ENCODE results near the gene LRRK2.
A peak's percentile ranks its signal among the peaks of the same experiment; 100 is the strongest.
"Not testable (repeated sequence)": the region's sequence is repeated elsewhere in the genome, so short reads cannot be mapped to it uniquely, and the experiment has no call there.

The LRRK2 gene

DNA sequence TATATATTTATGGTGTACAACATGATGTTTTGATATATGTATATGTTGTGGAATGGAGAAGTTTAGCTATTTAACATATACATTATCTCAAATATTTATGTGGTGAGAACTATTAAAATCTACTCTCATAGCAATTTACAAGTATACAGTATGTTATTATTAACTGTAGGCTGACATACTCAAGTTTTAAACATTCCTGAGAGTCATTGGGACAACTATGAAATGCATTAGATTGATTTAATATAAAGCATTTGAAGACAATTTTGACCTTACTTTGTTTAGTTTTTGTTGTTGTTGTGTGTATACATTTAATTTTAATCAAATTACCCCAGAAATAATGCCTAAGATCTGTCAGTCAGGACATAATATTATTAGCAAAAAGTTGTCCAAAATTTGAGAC is 99.5 kb downstream of the LRRK2 start:
- DNase-seq = no peak

DNA sequence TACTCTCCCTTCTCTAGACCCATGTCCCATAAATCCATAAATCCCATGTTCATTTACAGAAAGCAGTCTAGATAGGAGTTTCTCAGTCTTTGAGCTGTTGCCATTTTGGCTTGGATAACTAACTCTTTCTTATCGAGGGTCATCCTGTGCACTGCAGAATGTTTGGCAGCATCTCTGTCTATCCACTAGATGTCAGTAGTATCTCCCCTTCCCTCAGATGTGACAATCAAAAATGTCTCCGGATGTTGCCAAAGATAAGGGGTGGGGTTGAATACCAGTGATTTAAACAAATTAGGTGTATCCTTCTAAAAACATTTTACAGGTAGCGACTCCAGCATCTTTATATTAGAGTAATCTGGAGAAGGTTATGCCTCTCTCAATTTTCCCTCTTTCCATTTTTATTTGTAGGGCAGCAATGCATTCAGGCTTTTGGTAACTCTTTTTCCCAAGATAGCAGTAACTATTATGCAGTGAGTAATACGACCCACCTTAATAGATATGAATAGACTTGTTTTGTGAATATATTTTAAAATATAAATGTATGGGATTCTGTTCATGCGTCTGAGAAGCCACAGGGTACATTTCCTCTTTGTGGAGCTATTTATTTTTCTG is 100.7 kb downstream of the LRRK2 start:
- peak; percentile 70 for DNase-seq

GRCh38 chr12:40327535-40327934 is 102.7 kb downstream of the LRRK2 start:
- no peak for DNase-seq

DNA sequence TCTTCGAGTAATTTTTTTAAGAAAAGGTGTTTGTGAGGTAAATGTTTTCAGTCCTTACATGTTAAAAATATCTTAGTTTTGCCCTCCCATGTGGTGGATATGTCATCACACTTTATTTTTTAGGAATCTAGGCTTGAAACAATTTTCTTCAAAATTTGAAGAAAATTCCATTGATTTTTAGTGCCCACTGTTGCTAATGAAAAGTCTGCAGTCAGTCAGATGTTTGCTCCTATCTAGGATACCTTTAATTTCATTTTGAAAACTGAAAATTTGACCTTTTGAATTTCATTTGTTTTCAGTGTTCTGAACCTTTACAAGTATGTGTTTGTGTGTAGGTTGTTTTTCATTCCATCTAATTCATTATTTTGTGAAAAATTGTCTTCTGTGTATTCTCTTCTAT is 105.4 kb downstream of the LRRK2 start:
- DNase-seq = no peak

DNA sequence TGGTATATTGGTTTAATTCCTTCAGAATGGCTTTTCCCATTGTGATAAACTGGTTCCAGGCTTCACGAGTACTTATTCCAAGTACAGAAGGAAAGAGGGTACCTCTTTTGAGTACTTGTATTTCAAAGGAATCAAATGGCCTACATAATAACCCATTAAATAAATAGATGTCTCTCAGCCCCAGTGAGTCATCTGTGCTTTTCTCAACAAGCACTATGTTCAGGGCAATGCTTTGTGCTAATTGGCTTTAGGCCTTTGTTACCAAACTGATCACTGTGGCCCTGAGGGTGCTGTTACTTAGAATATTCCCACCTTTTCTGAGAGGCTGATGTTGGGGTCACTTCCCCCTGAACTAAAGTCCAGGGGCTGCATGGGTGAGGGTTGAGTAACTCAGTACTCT is 107.1 kb downstream of the LRRK2 start:
- no peak for DNase-seq

DNA sequence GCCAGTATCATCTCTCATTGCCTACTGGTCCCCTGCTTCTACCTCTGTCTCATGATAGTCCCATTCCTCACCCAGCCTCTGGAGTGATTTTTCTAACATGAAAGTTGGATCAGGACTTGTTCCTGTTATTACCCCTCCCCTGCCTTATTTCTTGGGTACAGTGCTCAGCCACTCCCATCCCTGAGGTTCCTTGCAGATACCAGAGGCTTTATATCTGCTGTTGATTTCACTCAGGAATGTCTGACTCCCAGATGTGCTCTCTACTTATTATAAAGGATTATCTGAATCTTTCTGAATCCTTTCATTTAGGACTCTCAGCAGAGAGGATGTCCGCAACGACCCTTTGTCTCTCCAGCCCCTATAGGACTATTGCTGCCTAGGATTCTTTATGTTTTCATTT is 111.2 kb downstream of the LRRK2 start:
- no peak for DNase-seq

DNA sequence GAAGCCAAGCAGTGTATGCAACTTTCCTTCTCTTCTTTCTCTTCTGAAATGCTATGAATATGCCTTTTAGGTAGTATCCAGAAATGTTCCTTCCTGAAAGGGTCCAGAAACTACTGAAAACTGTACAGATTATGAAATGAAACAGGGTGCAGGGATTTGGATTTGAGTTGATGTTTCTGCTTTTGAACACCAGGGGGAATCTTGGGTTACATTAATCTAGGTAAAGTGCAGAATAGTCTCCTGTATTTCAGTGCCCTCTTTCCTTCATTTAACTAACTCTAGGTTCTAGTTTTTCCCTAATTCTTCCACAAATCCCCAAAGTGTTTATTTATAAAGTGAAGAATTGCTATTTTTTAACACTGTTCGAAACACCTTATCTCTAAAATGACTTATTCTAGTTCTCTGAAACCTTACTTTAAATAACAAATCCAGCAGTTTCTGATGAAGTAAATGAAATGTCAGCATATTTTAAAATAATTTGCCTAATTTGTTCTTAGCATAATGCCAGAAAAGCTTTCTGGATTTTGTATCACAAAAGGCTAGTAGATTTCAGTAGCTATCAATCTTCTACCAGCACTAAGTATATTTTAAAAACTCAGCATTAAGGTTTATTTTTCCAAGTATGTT is 111.9 kb downstream of the LRRK2 start:
- peak; percentile 11 for DNase-seq

- no peak for DNase-seq
Measured at GRCh38 chr12:40338071-40338470, 113.3 kb downstream of the LRRK2 start.

- no peak for DNase-seq
Measured at GRCh38 chr12:40338621-40339020, 113.8 kb downstream of the LRRK2 start.

DNA sequence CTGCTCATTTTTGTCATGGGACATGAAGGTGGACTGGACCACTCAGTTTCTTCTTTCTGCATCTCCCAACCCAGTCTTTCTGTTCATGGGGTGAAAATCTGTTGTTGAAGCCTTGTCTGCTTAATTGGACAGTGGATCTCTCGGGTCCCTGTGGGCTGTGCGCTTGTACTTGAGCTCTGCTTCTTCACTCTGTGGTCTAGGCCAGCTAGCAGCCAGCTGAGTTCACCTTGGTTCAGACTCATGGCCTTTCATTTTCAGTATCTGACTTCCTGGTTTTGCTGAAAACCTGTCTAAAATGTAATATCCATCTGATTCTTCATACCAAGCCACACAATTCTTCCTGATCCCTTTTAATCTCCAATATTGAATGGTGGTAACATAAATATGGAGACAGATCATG is 117.2 kb downstream of the LRRK2 start:
- DNase-seq = no peak

- DNase-seq = no peak
Measured at GRCh38 chr12:40343124-40343523, 118.3 kb downstream of the LRRK2 start.

DNA sequence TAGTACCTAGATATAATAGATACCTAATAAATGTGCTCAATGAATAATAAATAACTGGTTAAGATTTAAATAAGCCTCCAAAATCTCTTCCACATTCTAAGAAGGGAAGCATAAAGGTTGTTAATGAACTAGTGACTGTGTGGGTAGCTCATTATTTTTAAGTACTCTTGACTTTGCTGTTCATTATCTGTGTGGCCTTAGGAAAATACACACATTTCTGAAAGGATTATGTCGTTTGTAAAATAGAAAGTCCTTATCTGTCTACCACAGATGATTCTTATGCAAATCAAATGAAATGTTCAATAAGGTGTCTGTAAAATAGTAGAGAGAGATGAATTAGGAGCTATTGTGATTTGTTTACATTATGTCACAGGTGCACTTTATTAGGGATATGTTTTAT is 119.5 kb downstream of the LRRK2 start:
- DNase-seq = no peak

DNA sequence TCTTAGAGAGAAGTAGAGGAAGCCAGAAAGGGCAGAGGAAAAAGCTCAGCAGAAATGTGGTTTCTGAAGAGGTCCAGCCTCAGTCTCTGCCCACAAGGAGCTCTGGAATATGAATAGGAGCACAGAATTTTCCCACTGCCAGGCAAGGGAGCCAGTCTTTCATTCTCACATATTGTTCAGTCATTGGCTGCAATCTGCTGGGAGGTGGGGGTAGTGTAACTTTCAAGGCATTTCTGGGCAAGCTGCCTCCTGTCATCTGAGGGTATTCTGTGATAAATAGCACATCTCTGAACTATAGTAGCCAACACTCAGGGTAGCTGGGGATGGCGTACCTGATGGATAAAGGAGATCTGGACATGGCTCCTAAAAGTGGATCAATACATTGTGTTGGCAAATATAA is 127.2 kb downstream of the LRRK2 start:
- DNase-seq = no peak

DNA sequence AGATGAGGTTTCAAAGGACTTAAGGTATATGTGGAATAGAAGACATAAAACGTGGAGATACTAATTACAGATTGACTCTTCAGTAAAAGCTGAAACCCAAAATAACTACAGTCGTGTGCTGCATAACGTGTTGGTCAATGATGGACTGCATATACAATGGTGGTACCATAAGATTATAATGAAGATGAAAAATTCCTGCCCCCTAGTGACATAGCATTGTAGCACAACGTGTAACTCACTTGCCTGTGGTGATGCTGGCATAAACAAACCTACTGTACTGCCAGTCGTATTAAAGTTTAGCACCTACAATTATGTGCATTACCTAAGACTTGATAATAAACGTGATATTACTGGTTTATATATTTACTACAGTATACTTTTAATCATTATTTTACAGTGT is 150.3 kb downstream of the LRRK2 start:
- peak; percentile 18 for DNase-seq

- DNase-seq = no peak
Measured at GRCh38 chr12:40376533-40377267, 151.9 kb downstream of the LRRK2 start.

- DNase-seq = no peak
Measured at GRCh38 chr12:40378691-40379090, 153.9 kb downstream of the LRRK2 start.

DNA sequence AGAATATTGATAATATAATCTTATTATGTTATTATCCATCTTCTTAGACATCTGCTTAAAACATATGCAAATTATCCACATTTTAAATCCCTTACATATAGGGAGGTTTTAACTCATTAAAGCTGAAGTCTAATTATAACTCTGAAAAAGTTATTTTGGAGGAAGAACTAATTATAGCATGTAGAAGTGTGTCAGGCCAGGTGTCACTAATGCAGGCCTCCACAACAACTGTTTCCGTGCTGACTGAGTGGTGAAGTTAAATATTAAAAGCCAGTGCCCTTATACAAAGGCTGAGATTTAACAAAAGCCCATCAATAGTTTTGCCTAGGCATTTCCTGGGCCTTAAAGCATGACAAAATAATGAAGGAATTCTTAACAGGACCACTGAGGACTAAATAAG is 157.4 kb downstream of the LRRK2 start:
- DNase-seq = no peak

DNA sequence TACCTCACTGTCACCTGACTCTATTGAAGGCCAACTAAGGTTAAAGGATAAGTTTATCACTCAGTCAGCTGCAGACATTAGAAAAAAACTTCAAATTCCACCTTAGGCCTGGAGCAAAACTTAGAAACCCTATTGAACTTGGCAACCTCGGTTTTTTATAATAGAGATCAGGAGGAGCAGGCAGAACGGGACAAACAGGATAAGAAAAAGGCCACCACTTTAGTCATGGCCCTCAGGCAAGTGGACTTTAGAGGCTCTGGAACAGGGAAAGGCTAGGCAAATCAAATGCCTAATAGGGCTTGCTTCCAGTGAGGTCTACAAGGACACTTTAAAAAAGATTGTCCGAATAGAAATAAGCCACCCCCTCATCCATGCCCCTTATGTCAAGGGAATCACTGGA is 162.5 kb downstream of the LRRK2 start:
- DNase-seq = not testable (repeated sequence)

GRCh38 chr12:40390980-40391379 is 166.2 kb downstream of the LRRK2 start:
- no peak for DNase-seq

- DNase-seq = no peak
Measured at GRCh38 chr12:40393026-40393425, 168.2 kb downstream of the LRRK2 start.

DNA sequence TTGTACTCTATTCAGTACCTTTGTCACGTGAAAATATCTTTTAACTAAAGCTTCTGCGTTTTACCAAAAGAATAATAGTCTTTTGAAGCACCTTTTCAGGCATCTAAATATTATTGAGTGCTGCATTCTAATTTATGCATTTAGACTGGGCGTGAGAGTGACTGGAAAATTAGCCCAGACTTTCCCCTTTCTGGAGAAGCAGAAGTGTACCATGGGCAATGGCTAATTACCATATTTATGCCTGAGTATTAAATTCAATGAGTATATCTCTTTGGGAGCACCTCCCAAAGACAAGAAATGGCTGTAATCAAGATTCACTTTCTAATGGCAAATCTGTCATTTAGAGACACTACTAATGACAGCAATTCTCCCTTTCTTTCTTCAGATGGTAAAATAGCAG is 174.9 kb downstream of the LRRK2 start:
- DNase-seq = no peak

GRCh38 chr12:40405419-40405818 is 180.6 kb downstream of the LRRK2 start:
- no peak for DNase-seq
